HT1080 (cell line): ENCODE results near the gene CCDC60. TPM values are rescaled to one million over a fixed set of nuclear protein-coding genes. Genes with fewer than 3 reads are reported as not detected.

ENCODE experiments used
- DNase-seq: peaks from one replicate; pipeline ENCODE4 v3.0.0-alpha.2; 2015; ENCODE audit warnings: low read depth
- total RNA-seq: library from RNA; depleted of rRNA; stranded (reverse); fragments of >200 nt; shearing (Covaris generic); gene quantifications from 2 replicates; pipeline ENCODE4 v1.2.3, GENCODE V29; 2014

CCDC60 gene
- total RNA-seq, 1 experiment from 2014 or later = not detected

DNA sequence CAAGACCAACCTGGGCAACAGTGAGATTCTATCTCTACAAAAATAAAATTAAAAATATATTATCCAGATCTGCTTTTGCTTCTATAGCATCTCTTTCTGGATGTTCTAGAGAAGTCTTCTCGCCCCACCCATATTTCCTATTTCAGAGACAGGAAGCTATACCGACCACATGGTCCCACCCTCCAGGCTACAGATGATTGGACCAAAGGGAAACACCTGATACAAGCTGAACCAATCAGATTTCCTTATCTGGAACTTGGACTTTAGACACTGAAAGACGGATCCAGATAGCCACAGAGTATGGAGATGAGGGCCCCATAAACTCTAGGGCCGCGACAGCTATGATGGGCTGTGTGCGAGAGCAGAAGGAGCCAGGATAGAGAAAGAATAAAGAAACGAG, 48.7 kb downstream of the CCDC60 start:
- no peak for DNase-seq

GRCh38 chr12:119384340-119384739, 49.8 kb downstream of the CCDC60 start:
- DNase-seq = no peak

- DNase-seq = no peak
These were observed 51.1 kb downstream of the CCDC60 start for GRCh38 chr12:119385659-119386058.

DNA sequence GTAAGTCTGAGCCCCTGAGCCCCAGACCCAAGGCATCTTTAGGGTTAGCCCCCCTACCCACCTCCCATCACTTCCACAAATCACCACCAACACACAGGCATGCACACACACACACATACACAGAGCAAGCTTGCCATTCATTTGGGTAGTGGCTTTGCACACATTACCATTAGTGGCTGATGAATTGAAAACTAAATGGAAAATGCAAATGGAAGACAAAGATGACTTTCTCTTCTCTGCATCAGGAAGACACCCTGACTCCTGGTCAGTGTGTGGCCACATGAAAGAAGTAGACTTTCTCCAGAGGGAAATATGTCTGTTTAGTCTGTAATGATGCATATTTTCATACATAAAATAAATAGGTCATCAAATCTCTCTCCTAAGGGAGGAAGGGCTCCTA, 55.2 kb downstream of the CCDC60 start:
- DNase-seq = no peak

- no peak for DNase-seq
These were observed 57.1 kb downstream of the CCDC60 start for GRCh38 chr12:119391673-119392072.

DNA sequence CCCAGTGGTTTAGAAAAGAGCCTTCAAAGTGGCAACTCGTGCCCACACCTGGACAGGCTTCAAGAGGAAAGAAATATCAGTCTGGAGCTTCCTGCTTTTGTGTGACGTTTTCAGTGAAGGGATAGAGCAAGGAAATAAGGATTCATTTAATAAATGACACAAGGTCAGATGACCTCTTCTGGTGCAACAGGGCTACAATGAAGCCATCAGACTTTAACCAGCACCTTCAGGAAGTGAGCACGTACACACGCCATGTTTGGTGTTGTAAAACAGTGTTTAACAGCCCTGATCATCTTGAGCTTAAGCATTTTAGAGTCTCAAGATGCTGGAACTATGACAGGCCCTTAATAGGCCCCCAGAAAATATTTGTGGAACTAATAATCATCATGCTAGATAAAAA, 59.1 kb downstream of the CCDC60 start:
- DNase-seq = no peak

DNA sequence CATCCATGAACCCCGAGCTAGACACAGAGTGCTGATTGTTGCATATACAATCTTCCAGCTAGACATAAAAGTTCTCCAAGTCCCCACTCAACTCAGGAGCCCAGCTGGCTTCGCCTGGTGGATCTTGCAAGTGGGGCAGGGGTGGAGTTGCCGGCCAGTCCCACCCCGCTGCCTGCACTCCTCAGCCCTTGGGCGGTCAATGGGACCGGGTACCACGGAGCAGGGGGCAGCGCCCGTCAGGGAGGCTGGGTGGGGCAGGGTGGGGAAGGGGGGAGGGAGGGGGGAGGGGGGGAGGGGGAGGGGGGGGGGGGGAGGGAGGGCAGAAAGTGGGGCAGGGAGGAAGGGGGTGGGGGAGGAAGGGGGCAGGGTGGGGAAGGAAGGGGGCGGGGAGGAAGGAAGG, 63.0 kb downstream of the CCDC60 start:
- DNase-seq = no peak

DNA sequence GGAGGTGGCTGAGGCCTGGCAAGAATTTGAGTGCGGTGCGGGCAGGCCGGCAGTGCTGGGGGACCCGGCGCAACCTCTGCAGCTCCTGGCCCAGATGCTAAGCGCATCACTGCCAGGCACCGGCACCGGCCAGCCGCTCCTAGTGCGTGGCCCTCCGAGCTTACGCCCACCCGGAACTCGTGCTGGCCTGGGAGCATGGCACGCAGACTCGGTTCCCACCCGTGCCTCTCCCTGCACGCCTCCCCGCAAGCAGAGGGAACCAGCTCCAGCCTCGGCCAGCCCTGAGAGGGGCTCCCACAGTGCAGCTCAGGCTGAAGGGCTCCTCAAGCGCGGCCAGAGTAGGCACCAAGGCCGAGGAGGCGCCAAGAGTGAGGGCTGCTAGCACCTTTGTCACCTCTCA, 63.7 kb downstream of the CCDC60 start:
- DNase-seq = no peak

- no peak for DNase-seq
These were observed 64.8 kb downstream of the CCDC60 start for GRCh38 chr12:119399301-119399700.

DNA sequence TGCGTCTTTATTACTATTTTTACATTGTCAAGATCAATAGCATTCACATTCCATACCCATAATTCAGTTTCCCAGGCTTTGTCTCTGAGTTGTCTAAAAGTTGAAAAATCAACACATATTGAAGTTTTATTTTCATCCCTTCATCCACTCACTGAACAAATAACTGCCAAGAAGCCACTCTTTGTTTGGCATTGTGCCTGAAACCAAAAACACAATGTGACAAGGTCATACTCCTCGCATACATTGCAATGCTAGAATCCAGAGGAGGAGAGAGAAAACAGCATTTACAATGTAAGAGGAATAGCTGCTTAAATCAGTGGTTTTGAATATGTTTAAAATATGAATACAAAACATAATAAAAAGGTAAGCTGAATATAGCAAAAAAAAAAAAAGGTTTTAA, 71.8 kb downstream of the CCDC60 start:
- DNase-seq = no peak

- no peak for DNase-seq
These were observed 72.3 kb downstream of the CCDC60 start for GRCh38 chr12:119406811-119407210.

DNA sequence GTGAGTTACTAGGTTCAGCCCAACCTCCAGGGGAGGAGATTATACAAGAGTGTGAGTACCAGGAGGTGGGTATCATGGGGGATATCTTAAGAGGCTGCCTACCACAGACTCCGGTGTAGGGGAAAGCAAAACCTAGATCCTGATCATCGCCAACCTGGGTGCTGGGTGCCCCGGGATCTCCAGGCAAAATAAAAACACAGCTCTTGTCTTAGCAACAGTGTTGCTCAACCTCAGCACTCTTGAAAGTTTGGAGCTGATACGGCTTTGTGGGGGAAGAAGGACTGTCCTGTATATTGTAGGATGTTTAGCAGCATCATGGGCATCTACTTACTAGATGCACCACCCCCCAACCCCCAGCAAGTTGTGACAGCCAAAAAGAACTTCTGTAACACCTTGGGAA, 74.5 kb downstream of the CCDC60 start:
- no peak for DNase-seq

GRCh38 chr12:119410396-119410795, 75.9 kb downstream of the CCDC60 start:
- no peak for DNase-seq

GRCh38 chr12:119412306-119412705, 77.8 kb downstream of the CCDC60 start:
- no peak for DNase-seq

GRCh38 chr12:119412811-119413794, 78.6 kb downstream of the CCDC60 start:
- peak; percentile 46 for DNase-seq

- no peak for DNase-seq
These were observed 81.2 kb downstream of the CCDC60 start for GRCh38 chr12:119415714-119416113.

DNA sequence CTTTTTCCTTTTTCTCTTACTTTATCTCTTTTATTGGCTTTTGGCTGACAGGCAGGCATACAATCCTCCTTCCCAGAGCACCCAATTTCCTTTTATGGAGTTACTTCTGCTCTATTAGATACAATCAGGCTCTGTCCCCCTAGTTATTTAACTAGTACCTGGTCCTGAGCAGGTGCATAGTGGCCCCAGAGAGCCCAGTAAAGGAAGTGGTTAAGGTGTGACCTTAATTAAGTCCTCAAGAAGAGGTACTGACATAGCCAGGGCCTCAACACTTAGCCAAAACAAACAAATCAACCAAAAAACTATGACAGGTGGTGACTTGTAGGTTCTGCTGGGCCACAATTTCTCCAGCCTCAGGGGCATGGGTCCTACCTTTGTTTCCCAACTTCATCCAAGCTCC, 82.9 kb downstream of the CCDC60 start:
- DNase-seq = no peak

GRCh38 chr12:119419381-119419780, 84.9 kb downstream of the CCDC60 start:
- no peak for DNase-seq

GRCh38 chr12:119423285-119423684, 88.8 kb downstream of the CCDC60 start:
- DNase-seq = no peak

GRCh38 chr12:119425623-119426022, 91.1 kb downstream of the CCDC60 start:
- DNase-seq = no peak

DNA sequence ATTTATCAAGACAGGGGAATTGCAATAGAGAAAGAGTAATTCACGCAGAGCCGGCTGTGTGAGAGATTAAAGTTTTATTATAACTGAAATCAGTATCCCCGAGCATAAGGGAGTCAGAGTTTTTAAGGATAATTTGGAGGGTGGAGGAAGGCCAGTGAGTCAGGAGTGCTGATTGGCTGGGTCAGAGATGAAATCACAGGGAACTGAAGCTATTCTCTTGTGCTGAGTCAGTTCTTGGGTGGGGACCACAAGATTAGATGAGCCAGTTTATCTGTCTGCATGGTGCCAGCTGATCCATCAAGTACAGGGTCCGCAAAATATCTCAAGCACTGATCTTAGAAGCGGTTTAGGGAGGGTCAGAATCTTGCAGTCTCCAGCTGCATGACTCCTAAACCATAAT, 96.6 kb downstream of the CCDC60 start:
- no peak for DNase-seq

DNA sequence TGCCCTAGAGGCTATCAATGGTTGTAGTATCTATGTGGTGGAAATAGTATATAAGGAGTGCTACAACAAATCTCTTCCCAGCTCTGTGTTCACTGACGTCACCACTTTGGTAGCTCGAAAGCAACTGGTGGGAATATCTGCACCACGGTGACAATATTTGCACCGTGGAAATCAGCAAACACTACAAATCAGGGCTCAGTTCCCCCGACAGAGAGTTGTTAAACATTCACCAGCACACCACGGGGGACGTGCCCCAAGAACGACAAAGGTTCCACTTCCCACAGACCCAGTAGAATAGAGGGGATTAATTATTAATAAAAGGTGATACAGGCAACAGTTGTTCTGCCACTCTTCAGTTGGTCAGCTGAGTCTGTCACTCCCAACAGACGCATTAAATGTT, 98.4 kb downstream of the CCDC60 start:
- DNase-seq = no peak

DNA sequence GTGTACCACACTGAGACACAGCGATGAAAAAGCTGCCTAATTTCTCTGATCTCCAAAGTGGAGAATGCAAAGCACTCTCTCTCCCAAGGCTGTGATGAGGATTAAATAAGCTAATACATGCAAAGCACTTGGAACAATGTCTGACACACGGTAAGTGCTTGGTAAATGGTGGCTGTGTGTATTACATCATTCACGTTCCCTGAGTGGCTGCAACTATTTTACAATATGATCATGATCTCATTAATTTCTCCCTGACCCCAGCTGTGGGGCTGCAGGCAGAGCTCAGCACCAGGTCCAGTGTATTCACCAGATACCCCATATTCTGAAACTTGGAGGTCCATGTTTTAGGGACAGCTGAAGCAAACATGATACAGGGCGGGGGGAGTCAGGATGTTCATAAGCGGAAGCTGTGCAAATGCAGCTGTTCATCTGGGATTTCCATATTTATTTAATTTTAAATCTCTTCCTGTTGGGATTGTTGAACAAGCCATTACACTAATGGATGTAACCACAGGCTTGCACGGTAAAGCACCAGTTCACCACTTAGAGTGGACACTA, 106.4 kb downstream of the CCDC60 start:
- no peak for DNase-seq
